IMR-90 (cell line): Measurements from ENCODE around the gene PPP1R8. TPM values are rescaled to one million over a fixed set of nuclear protein-coding genes. Genes with fewer than 3 reads are reported as not detected.

Experiments
- ATAC-seq: fragments of 200-7000 bp; cut with Tn5 transposase; 2 replicates; pipeline ENCODE4 v1.9.1; 2020; ENCODE audit warnings: low read depth, mild to moderate bottlenecking, moderate library complexity
- BruUV-seq: library from RNA; stranded (reverse); fragments of 400-500 nt; replicated peaks from 2 replicates; lab custom pipeline; 2021; lab: Mats Ljungman, UMichigan
- CTCF ChIA-PET: fragments of 300-600 bp; formaldehyde crosslinking; extraction: SDS; loops from one replicate; lab custom pipeline; 2021; ENCODE audit warnings: antibody characterized with exemption; lab: Yijun Ruan, JAX
- POLR2A ChIA-PET: fragments of 300-600 bp; sonication (Branson Sonifier 250); formaldehyde crosslinking; loops from one replicate; lab custom pipeline; 2022; ENCODE audit warnings: antibody characterized with exemption; ENCODE audit not compliant: unreplicated experiment; lab: Charles Lee
- DNase-seq: peaks from one replicate; pipeline ENCODE4 v3.0.0; 2013
- H2AFZ ChIP-seq: replicated peaks from 2 replicates; pipeline ENCODE3; 2013; ENCODE audit warnings: low read length, mild to moderate bottlenecking; ENCODE audit not compliant: poor library complexity
- H2AK5ac ChIP-seq: 2 replicates; pipeline ENCODE4 v1.6.1; 2013; ENCODE audit warnings: low read depth, low read length, inconsistent platforms
- H2AK9ac ChIP-seq: replicated peaks from 2 replicates; pipeline ENCODE3; 2013; ENCODE audit warnings: mild to moderate bottlenecking, low read depth, low read length, moderate library complexity; ENCODE audit not compliant: poor library complexity
- H2BK120ac ChIP-seq: 2 replicates; pipeline ENCODE4 v1.6.1; 2013; ENCODE audit warnings: low read depth, low read length, inconsistent platforms
- H2BK15ac ChIP-seq: 3 replicates; pipeline ENCODE4 v1.6.1; 2013; ENCODE audit warnings: low read depth, low read length, inconsistent platforms
- H2BK20ac ChIP-seq: 2 replicates; pipeline ENCODE4 v1.6.1; 2013; ENCODE audit warnings: low read depth, mild to moderate bottlenecking, inconsistent platforms, low read length, moderate library complexity
- H2BK5ac ChIP-seq: 2 replicates; pipeline ENCODE4 v1.6.1; 2013; ENCODE audit warnings: mild to moderate bottlenecking, low read depth, low read length, inconsistent platforms; ENCODE audit not compliant: poor library complexity, severe bottlenecking
- H3K14ac ChIP-seq: replicated peaks from 2 replicates; pipeline ENCODE4 v1.6.1; 2013; ENCODE audit warnings: low read depth, low read length, inconsistent platforms
- H3K18ac ChIP-seq: 2 replicates; pipeline ENCODE4 v1.6.1; 2013; ENCODE audit warnings: low read depth, low read length, control low read depth
- H3K23ac ChIP-seq: 2 replicates; pipeline ENCODE4 v1.6.1; 2013; ENCODE audit warnings: low read depth, low read length, inconsistent platforms
- H3K27ac ChIP-seq: 2 replicates; pipeline ENCODE4 v1.5.1; 2013; ENCODE audit warnings: mild to moderate bottlenecking, control low read depth, low read length; ENCODE audit not compliant: insufficient read depth
- H3K27me3 ChIP-seq: 2 replicates; pipeline ENCODE4 v1.6.1; 2013; ENCODE audit warnings: low read length; ENCODE audit not compliant: control insufficient read depth, insufficient read depth
- H3K36me3 ChIP-seq: 2 replicates; pipeline ENCODE4 v1.6.1; 2013; ENCODE audit warnings: low read length, mixed read lengths; ENCODE audit not compliant: control insufficient read depth, insufficient read depth
- H3K4ac ChIP-seq: 2 replicates; pipeline ENCODE4 v1.6.1; 2013; ENCODE audit warnings: low read depth, low read length, inconsistent platforms
- H3K4me1 ChIP-seq: 2 replicates; pipeline ENCODE4 v1.6.1; 2013; ENCODE audit warnings: low read length, mixed read lengths; ENCODE audit not compliant: control insufficient read depth, insufficient read depth
- H3K4me2 ChIP-seq: 2 replicates; pipeline ENCODE4 v1.6.1; 2013; ENCODE audit warnings: low read depth, mild to moderate bottlenecking, control low read depth, low read length, moderate library complexity
- H3K4me3 ChIP-seq: 2 replicates; pipeline ENCODE4 v1.5.1; 2013; ENCODE audit warnings: low read depth, mild to moderate bottlenecking, control low read depth, low read length, moderate library complexity; ENCODE audit not compliant: insufficient read depth
- H3K56ac ChIP-seq: 2 replicates; pipeline ENCODE4 v1.6.1; 2013; ENCODE audit warnings: low read length, inconsistent platforms; ENCODE audit not compliant: insufficient read depth; ENCODE audit errors: extremely low read depth
- H3K79me1 ChIP-seq, 2 experiments: 2 replicates each; pipeline ENCODE4 v1.6.1; 2013; ENCODE audit warnings: low read length in 2 of 2, inconsistent platforms in 1 of 2, low read depth in 1 of 2
- H3K9ac ChIP-seq: 2 replicates; pipeline ENCODE4 v1.6.1; 2013; ENCODE audit warnings: low read depth, low read length, control low read depth
- H3K9me1 ChIP-seq: 2 replicates; pipeline ENCODE4 v1.6.1; 2013; ENCODE audit warnings: low read length, inconsistent platforms; ENCODE audit not compliant: insufficient read depth
- H3K9me3 ChIP-seq: 2 replicates; pipeline ENCODE4 v1.6.1; 2013; ENCODE audit warnings: low read length; ENCODE audit not compliant: control insufficient read depth, insufficient read depth
- H4K20me1 ChIP-seq: 2 replicates; pipeline ENCODE4 v1.6.1; 2013; ENCODE audit warnings: low read length, inconsistent platforms; ENCODE audit not compliant: insufficient read depth
- H4K5ac ChIP-seq: 2 replicates; pipeline ENCODE4 v1.6.1; 2013; ENCODE audit warnings: mild to moderate bottlenecking, low read depth, low read length, control low read depth
- H4K8ac ChIP-seq, 2 experiments: 2 replicates each; pipeline ENCODE4 v1.6.1; 2013; ENCODE audit warnings: low read depth in 2 of 2, low read length in 2 of 2, control low read depth in 1 of 2, inconsistent platforms in 1 of 2
- H4K91ac ChIP-seq: 2 replicates; pipeline ENCODE4 v1.6.1; 2013; ENCODE audit warnings: low read depth, low read length, inconsistent platforms; ENCODE audit not compliant: insufficient read depth
- CEBPB ChIP-seq: IDR thresholded peaks from 2 replicates; pipeline ENCODE4 v1.6.1; 2012; ENCODE audit warnings: low read depth, low read length, improper control_type of control experiment
- CHD1 ChIP-seq: IDR thresholded peaks from 2 replicates; pipeline ENCODE4 v1.6.1; 2012; ENCODE audit warnings: low read depth, low read length, improper control_type of control experiment
- ELK1 ChIP-seq: fragments of 150-350 bp; IDR thresholded peaks from 2 replicates; pipeline ENCODE4 v1.6.1; 2016; ENCODE audit warnings: low read depth, mild to moderate bottlenecking, low read length, moderate library complexity, borderline replicate concordance
- POLR2A ChIP-seq: IDR thresholded peaks from 2 replicates; pipeline ENCODE4 v1.6.1; 2012; ENCODE audit warnings: mild to moderate bottlenecking, low read depth, low read length
- RFX5 ChIP-seq: IDR thresholded peaks from 2 replicates; pipeline ENCODE4 v1.8.0; 2012; ENCODE audit warnings: low read depth, mild to moderate bottlenecking, low read length, moderate library complexity
- SMC3 ChIP-seq: fragments of 150-350 bp; IDR thresholded peaks from 2 replicates; pipeline ENCODE4 v1.6.1; 2016; ENCODE audit warnings: low read depth, mild to moderate bottlenecking, antibody characterized with exemption, low read length, moderate library complexity
- WGBS, 2 experiments: methylation state at CpG; one replicate each; pipeline versions ENCODE4 v1.1.5 to v1.1.7; 2013; ENCODE audit warnings: missing lambda C conversion rate in 2 of 2; ENCODE audit not compliant: insufficient read length in 1 of 2; ENCODE audit errors: extremely low coverage in 2 of 2; 5-methylcytosine and 5-hydroxymethylcytosine counted together
- dilution Hi-C: fragments of 300-500 bp; cut with HindIII; formaldehyde crosslinking; loops from one replicate; pipeline ENCODE4 v1.14.3; 2018; ENCODE audit warnings: low sequenced_read_pairs; ENCODE audit not compliant: unreplicated experiment
- in situ Hi-C: fragments of 300-500 bp; cut with MboI; formaldehyde crosslinking; loops from 3 replicates; pipeline ENCODE4 v1.14.3; 2019; ENCODE audit warnings: low sequenced_read_pairs, inconsistent platforms, mixed read lengths
- intact Hi-C: fragments of 100-400 bp; cut with micrococcal nuclease; formaldehyde crosslinking; loops from 2 replicates; pipeline ENCODE4 v1.10.0; 2022
- polyA plus RNA-seq, 3 experiments: library from polyadenylated mRNA; depleted of rRNA; stranded (reverse); fragments of >200 nt; gene quantifications; 2 replicates each; pipeline ENCODE4 v1.2.3, GENCODE V29; 2012; ENCODE audit warnings: low replicate concordance in 1 of 3
- total RNA-seq: library from RNA; depleted of rRNA; stranded (reverse); fragments of >200 nt; gene quantifications from 2 replicates; pipeline ENCODE4 v1.2.3, GENCODE V29; 2012

PPP1R8 gene
- total and polyA plus RNA-seq, 2 of the 4 experiments (the other 2 are of a cell fraction): 53.8 to 80.1 TPM

GRCh38 chr1:27883536-27883935 is 53.0 kb downstream of the PPP1R8 start:
- peaks cover 11% of the 10 kb centered on the region for H3K36me3 ChIP-seq
- no peak overlapping the region for H2BK15ac ChIP-seq
- H3K14ac ChIP-seq: no peak overlapping the region
- no peak overlapping the region for H2BK5ac ChIP-seq
- H4K8ac ChIP-seq: no peak overlapping the region
- H3K4me3 ChIP-seq: no peak overlapping the region
- CTCF ChIA-PET: interaction anchor here (0.5 kb wide), 1 partner anchor 47 kb away, joined by 3 read pairs; no protein-coding TSS in a partner anchor
- in situ Hi-C loops: no loop called here
- no peaks in the 10 kb centered on the region for H3K79me1 ChIP-seq
- H2AK5ac ChIP-seq: no peak overlapping the region
- H3K4ac ChIP-seq: no peak overlapping the region
- 88% methylated on average over 12 of the region's 13 CpGs; no CpG with 5 or more reads in 1 of the 2 experiments for WGBS, 2 experiments
- no peak overlapping the region for H3K56ac ChIP-seq
- H2AK9ac ChIP-seq: no peak overlapping the region
- no peak overlapping the region for H2BK20ac ChIP-seq
- no peak overlapping the region for H3K4me2 ChIP-seq
- H4K91ac ChIP-seq: no peak overlapping the region
- dilution Hi-C loops: no loop called here
- no peak overlapping the region for H3K27ac ChIP-seq
- intact Hi-C loops: no loop called here
- H3K18ac ChIP-seq: no peak overlapping the region
- H3K9me3 ChIP-seq: no peaks in the 10 kb centered on the region
- H3K23ac ChIP-seq: no peak overlapping the region
- no peak overlapping the region for H3K9ac ChIP-seq
- no peaks in the 10 kb centered on the region for H3K9me1 ChIP-seq
- BruUV-seq: no TSS peak
- ATAC-seq (no peak), DNase-seq (no peak)
- no peaks in the 10 kb centered on the region for H4K20me1 ChIP-seq
- POLR2A ChIA-PET: no interaction called here
- no peak overlapping the region for H2BK120ac ChIP-seq
- no peaks in the 10 kb centered on the region for H3K4me1 ChIP-seq
- no peak for TF ChIP-seq ELK1
- no peak for TF ChIP-seq POLR2A
- TF ChIP-seq RFX5: no peak
- TF ChIP-seq CHD1: no peak
- TF ChIP-seq SMC3: no peak
- no peak for TF ChIP-seq CEBPB
- no peak overlapping the region for H4K5ac ChIP-seq
- H3K27me3 ChIP-seq: no peaks in the 10 kb centered on the region
- no peak overlapping the region for H2AFZ ChIP-seq
